ENCODE results near the gene MTFR1L. TPM values are rescaled to one million over a fixed set of nuclear protein-coding genes. Genes with fewer than 3 reads are reported as not detected.

MTFR1L gene
- total RNA-seq, 1 donor from 2014 or later, result 48.1 TPM

- TF ChIP-seq CTCF (IDR thresholded peaks at IDR 0.05; ENCODE audit: unreplicated experiment), result no peak
- no peak overlapping the region for H3K27ac Mint-ChIP-seq (ENCODE audit: unreplicated experiment)
- H3K36me3 Mint-ChIP-seq (ENCODE audit: low read depth, unreplicated experiment), result peaks cover 3% of the 10 kb centered on the region
- H3K4me3 Mint-ChIP-seq (ENCODE audit: unreplicated experiment), result peak overlapping the region; percentile 90
- no peaks in the 10 kb centered on the region for H3K9me3 Mint-ChIP-seq (ENCODE audit: unreplicated experiment)
- H3K27me3 Mint-ChIP-seq (ENCODE audit: unreplicated experiment), result peaks cover 11% of the 10 kb centered on the region
- DNase-seq (ENCODE audit: low spot score), result no peak
- H3K4me1 Mint-ChIP-seq (ENCODE audit: unreplicated experiment), result peaks cover 17% of the 10 kb centered on the region
Observed at GRCh38 chr1:25874635-25875153, 54.9 kb downstream of the MTFR1L start.

- peaks cover 5% of the 10 kb centered on the region for H3K36me3 Mint-ChIP-seq (ENCODE audit: low read depth, unreplicated experiment)
- peak within 1 kb of the TSS; percentile 85 for H3K27ac Mint-ChIP-seq (ENCODE audit: unreplicated experiment)
- peaks cover 15% of the 10 kb centered on the region for H3K27me3 Mint-ChIP-seq (ENCODE audit: unreplicated experiment)
- no peaks in the 10 kb centered on the region for H3K9me3 Mint-ChIP-seq (ENCODE audit: unreplicated experiment)
- peaks cover 19% of the 10 kb centered on the region for H3K4me1 Mint-ChIP-seq (ENCODE audit: unreplicated experiment)
- peak within 1 kb of the TSS; percentile 90 for H3K4me3 Mint-ChIP-seq (ENCODE audit: unreplicated experiment)
- TF ChIP-seq CTCF (IDR thresholded peaks at IDR 0.05; ENCODE audit: unreplicated experiment), result no peak
- peak; percentile 70 for DNase-seq (ENCODE audit: low spot score)
Observed at GRCh38 chr1:25875154-25875855, 55.6 kb downstream of the MTFR1L start, which contains the start of gene PAQR7. PAQR7 (minus strand) TSS chr1:25875708; CDS start chr1:25863839, 11,869 bp downstream.

DNA sequence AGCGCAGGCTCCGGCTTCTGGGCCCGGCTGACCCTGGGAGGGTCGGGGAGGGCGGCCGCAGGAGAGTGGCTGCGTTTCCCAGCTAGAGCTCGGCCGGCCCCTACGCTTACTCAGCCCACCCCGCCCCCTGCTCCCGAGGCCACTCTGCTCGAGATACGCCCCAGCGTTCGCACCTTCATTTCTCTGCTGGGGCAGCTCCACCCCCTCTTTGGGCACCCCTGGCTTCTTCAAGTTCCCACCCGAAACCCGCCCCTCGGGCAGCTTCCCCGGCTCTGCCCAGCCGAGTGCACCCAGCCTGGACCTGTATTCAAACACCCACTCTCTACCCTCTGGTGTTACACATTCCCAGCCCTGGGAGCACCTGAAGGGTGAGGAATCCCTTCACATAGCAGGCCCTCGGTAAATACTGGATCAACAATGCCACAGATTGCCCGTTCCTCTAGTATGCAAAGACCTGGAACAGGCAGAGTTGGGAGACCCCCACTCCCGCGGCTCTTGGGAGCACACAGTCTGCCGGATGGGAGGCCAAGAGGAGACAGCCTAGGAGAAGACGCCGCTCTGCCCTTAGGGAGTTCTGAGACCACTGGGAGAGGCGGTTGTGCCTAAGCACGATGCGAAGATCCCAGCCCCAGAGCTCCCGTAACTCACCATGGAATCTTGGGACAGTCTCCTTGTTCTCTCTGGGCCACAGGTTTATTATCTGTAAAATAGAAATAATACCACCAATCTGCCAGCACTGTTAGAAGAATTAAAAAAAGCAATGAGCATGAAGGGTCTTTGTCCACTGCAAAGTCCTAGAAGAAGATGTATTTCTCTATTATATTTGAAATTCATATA, 56.3 kb downstream of the MTFR1L start:
- TF ChIP-seq CTCF (IDR thresholded peaks at IDR 0.05; ENCODE audit: unreplicated experiment), result no peak
- Mint-ChIP-seq H3K36me3 (ENCODE audit: low read depth, unreplicated experiment) (peaks cover 7% of the 10 kb centered on the region), H3K4me3 (ENCODE audit: unreplicated experiment) (peak overlapping the region; percentile 88), H3K4me1 (ENCODE audit: unreplicated experiment) (peaks cover 19% of the 10 kb centered on the region), H3K27me3 (ENCODE audit: unreplicated experiment) (peaks cover 15% of the 10 kb centered on the region), H3K9me3 (ENCODE audit: unreplicated experiment) (no peaks in the 10 kb centered on the region), H3K27ac (ENCODE audit: unreplicated experiment) (peak overlapping the region; percentile 85)
- DNase-seq (ENCODE audit: low spot score), result no peak

DNA sequence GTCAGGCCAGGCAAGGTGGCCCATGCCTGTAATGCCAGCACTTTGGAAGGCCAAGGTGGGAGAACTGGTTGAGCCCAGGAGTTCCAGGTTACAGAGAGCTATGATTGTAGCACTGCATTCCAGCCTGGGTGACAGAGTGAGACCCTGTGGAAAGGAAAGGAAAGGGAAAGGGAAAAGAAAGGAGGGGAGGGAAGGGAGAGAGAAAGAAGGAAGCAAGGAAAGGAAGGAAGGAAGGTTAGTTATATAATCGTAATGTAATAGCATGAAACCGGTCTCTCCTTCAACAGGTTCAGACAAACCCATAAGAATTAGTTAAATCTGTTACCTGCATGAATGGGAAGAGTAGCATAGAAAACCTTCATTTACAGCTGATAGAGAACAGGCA, 56.9 kb downstream of the MTFR1L start:
- H3K36me3 Mint-ChIP-seq (ENCODE audit: low read depth, unreplicated experiment), result peaks cover 7% of the 10 kb centered on the region

More for the DNA sequence above, 56.9 kb downstream of the MTFR1L start:
- H3K4me3 Mint-ChIP-seq (ENCODE audit: unreplicated experiment), result peak overlapping the region; percentile 88
- H3K9me3 Mint-ChIP-seq (ENCODE audit: unreplicated experiment), result no peaks in the 10 kb centered on the region
- H3K4me1 Mint-ChIP-seq (ENCODE audit: unreplicated experiment), result peaks cover 18% of the 10 kb centered on the region
- H3K27me3 Mint-ChIP-seq (ENCODE audit: unreplicated experiment), result peaks cover 15% of the 10 kb centered on the region
- no peak for DNase-seq (ENCODE audit: low spot score)
- no peak for TF ChIP-seq CTCF (IDR thresholded peaks at IDR 0.05; ENCODE audit: unreplicated experiment)
- peak overlapping the region; percentile 85 for H3K27ac Mint-ChIP-seq (ENCODE audit: unreplicated experiment)

Data from endothelial cell (in vitro differentiated cells).